ENCODE results near the gene TMEM151A. TPM values are rescaled to one million over a fixed set of nuclear protein-coding genes. Genes with fewer than 3 reads are reported as not detected.

The TMEM151A gene
- total RNA-seq, 2 donors from 2014 or later = 0.27 TPM; not detected in 1

GRCh38 chr11:66281001-66281400 lies 10.7 kb upstream of the TMEM151A start:
- DNase-seq (ENCODE audit: low spot score) (no peak), ATAC-seq (ENCODE audit: insufficient number of reproducible peaks, low FRiP score, low read depth) (no peak)
- Histone ChIP-seq H3K27me3 (replicated peaks; ENCODE audit: insufficient read depth) (no peaks in the 10 kb centered on the region), H3K36me3 (peaks cover 7% of the 10 kb centered on the region), H3K4me1 (ENCODE audit: control insufficient read depth in 1 of 2, low read depth in 2 of 2) (peaks cover 7 to 21% of the 10 kb centered on the region in 2 donors), H3K9me3 (no peaks in the 10 kb centered on the region), H3K27ac (no peak overlapping the region), H3K4me3 (no peak overlapping the region)
- TF ChIP-seq, protein P1, sequence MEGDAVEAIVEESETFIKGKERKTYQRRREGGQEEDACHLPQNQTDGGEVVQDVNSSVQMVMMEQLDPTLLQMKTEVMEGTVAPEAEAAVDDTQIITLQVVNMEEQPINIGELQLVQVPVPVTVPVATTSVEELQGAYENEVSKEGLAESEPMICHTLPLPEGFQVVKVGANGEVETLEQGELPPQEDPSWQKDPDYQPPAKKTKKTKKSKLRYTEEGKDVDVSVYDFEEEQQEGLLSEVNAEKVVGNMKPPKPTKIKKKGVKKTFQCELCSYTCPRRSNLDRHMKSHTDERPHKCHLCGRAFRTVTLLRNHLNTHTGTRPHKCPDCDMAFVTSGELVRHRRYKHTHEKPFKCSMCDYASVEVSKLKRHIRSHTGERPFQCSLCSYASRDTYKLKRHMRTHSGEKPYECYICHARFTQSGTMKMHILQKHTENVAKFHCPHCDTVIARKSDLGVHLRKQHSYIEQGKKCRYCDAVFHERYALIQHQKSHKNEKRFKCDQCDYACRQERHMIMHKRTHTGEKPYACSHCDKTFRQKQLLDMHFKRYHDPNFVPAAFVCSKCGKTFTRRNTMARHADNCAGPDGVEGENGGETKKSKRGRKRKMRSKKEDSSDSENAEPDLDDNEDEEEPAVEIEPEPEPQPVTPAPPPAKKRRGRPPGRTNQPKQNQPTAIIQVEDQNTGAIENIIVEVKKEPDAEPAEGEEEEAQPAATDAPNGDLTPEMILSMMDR (IDR thresholded peaks at IDR 0.05) = no peak

- Histone ChIP-seq H3K4me3 (no peak overlapping the region), H3K4me1 (ENCODE audit: control insufficient read depth in 1 of 2, low read depth in 2 of 2) (peaks cover 7 to 24% of the 10 kb centered on the region in 2 donors), H3K27me3 (replicated peaks; ENCODE audit: insufficient read depth) (no peaks in the 10 kb centered on the region), H3K36me3 (peaks cover 4% of the 10 kb centered on the region), H3K27ac (no peak overlapping the region), H3K9me3 (no peaks in the 10 kb centered on the region)
- DNase-seq (ENCODE audit: low spot score) = no peak
- no peak for ATAC-seq (ENCODE audit: insufficient number of reproducible peaks, low FRiP score, low read depth)
- TF ChIP-seq, protein P1 (IDR thresholded peaks at IDR 0.05) = no peak
Measured at GRCh38 chr11:66281776-66282467, 9.8 kb upstream of the TMEM151A start.

- no peaks in the 10 kb centered on the region for H3K27me3 ChIP-seq (replicated peaks; ENCODE audit: insufficient read depth)
- H3K4me1 ChIP-seq (ENCODE audit: control insufficient read depth in 1 of 2, low read depth in 2 of 2) = peaks cover 8 to 27% of the 10 kb centered on the region in 2 donors
- DNase-seq (ENCODE audit: low spot score) (peak; percentile 95), ATAC-seq (ENCODE audit: insufficient number of reproducible peaks, low FRiP score, low read depth) (peak; percentile 72)
- H3K36me3 ChIP-seq = peaks cover 4% of the 10 kb centered on the region
- no peak overlapping the region for H3K27ac ChIP-seq
- H3K9me3 ChIP-seq = no peaks in the 10 kb centered on the region
- TF ChIP-seq, protein P1 (IDR thresholded peaks at IDR 0.05) = peak; percentile 99
- H3K4me3 ChIP-seq = no peak overlapping the region
Measured at GRCh38 chr11:66282468-66283455, 8.9 kb upstream of the TMEM151A start.

- TF ChIP-seq, protein P1 (IDR thresholded peaks at IDR 0.05) = no peak
- no peak overlapping the region for H3K27ac ChIP-seq
- H3K9me3 ChIP-seq = no peaks in the 10 kb centered on the region
- no peaks in the 10 kb centered on the region for H3K27me3 ChIP-seq (replicated peaks; ENCODE audit: insufficient read depth)
- peaks cover 14 to 33% of the 10 kb centered on the region in 2 donors for H3K4me1 ChIP-seq (ENCODE audit: control insufficient read depth in 1 of 2, low read depth in 2 of 2)
- ATAC-seq (ENCODE audit: insufficient number of reproducible peaks, low FRiP score, low read depth) (no peak), DNase-seq (ENCODE audit: low spot score) (no peak)
- H3K4me3 ChIP-seq = no peak overlapping the region
- H3K36me3 ChIP-seq = peaks cover 4% of the 10 kb centered on the region
Measured at GRCh38 chr11:66283461-66284105, 8.1 kb upstream of the TMEM151A start.

All from thoracic aorta (tissue), 2 donors.